A549 treated with RU486 at 1 μM for 4 hours (cell line): Measurements from ENCODE around the gene TBC1D9B. TPM values are rescaled to one million over a fixed set of nuclear protein-coding genes. Genes with fewer than 3 reads are reported as not detected.

Experiments used
- total RNA-seq: library from RNA; stranded (reverse); fragments of 200-300 nt; extraction: Qiagen RNA extraction; gene quantifications from 5 replicates; pipeline ENCODE4 v1.2.3, GENCODE V29; 2022; ENCODE audit warnings: low read depth

TBC1D9B gene
- 51.5 to 65.6 TPM (median 59.1 TPM) in 5 replicates for total RNA-seq

GRCh38 chr5:179907556-179908324 lies at the start of gene TBC1D9B:
Gene TBC1D9B, minus strand, starts transcription at chr5:179907897. Its CDS starts 76 bp downstream, at chr5:179907821.

GRCh38 chr5:179858586-179859427 lies 48.9 kb downstream of the TBC1D9B start, which contains the start of gene MRNIP:
Gene MRNIP, minus strand, starts transcription at chr5:179858817. Its CDS starts 21 bp downstream, at chr5:179858796.

GRCh38 chr5:179820483-179821297 lies 87.0 kb downstream of the TBC1D9B start, which contains the start of gene SQSTM1:
Gene SQSTM1, plus strand, starts transcription at chr5:179820905. Its CDS starts 32 bp downstream, at chr5:179820937.

Other genes with a start within 250 kb of the TBC1D9B start
- not detected in 5 replicates for gene CBY3, start 226.9 kb downstream of the TBC1D9B start, total RNA-seq
- gene CANX, start 208.9 kb downstream of the TBC1D9B start, total RNA-seq, result 337 to 420 TPM (median 355 TPM) in 5 replicates
- 15.9 to 21.2 TPM (median 19.2 TPM) in 5 replicates for gene MAML1, start 175.1 kb downstream of the TBC1D9B start, total RNA-seq
- 0.30 to 0.63 TPM (median 0.38 TPM) in 3 of 5 replicates, not detected in the others for gene LTC4S, start 113.9 kb downstream of the TBC1D9B start, total RNA-seq
- 227 to 311 TPM (median 265 TPM) in 5 replicates for gene MGAT4B, start 101.0 kb downstream of the TBC1D9B start, total RNA-seq
- gene SQSTM1, start 87.0 kb downstream of the TBC1D9B start, total RNA-seq, result 1,416 to 1,860 TPM (median 1,551 TPM) in 5 replicates
- 13.5 to 20.0 TPM (median 14.6 TPM) in 5 replicates for gene MRNIP, start 49.1 kb downstream of the TBC1D9B start, total RNA-seq
- gene RNF130, start 163.9 kb upstream of the TBC1D9B start, total RNA-seq, result 34.7 to 44.7 TPM (median 41.7 TPM) in 5 replicates